ENCODE data around the gene ALDH7A1.

The ALDH7A1 gene

DNA sequence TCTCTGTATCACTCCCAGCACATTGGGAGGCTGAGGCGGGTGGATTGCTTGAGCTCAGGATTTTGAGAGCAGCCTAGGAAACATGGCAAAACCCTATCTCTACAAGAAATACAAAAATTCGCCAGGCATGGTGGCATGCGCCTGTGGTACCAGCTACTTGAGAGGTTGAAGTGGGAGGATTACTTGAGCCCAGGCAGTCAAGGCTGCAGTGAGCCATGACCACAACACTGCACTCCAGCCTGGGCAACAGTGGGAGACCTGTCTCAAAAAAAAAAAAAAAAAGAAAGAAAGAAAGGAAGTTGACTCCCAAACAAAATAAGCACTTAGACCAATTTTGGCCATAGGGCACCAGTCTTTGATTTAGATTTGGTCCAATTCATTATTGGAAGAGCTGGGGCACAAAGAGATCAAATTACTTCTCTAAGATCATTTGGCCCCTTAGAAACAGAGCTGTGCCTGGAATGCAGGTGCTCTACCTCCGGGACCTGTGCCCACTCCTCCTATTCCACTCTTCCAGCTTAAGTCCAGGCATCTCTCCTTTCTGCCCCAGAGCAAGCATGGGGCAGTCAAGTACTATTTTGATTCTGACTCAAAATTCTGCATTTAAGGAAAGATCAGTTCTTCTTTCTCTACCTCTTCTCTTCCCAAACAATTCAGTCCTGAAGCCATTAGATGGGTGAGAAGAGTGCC, 59.0 kb downstream of the ALDH7A1 start (continued):
- TF ChIP-seq GLIS3 (CRISPR knock-in tag; IDR thresholded peaks at IDR 0.05) (no peak), ZC3H10 (CRISPR knock-in tag; IDR thresholded peaks at IDR 0.05) (no peak), OSR1 (CRISPR knock-in tag; IDR thresholded peaks at IDR 0.05) (no peak), TCF4 (CRISPR knock-in tag; IDR thresholded peaks at IDR 0.05; ENCODE audit: borderline replicate concordance) (no peak)

GRCh38 chr5:126534553-126534952, 60.5 kb downstream of the ALDH7A1 start:
- no peak for ATAC-seq
- TF ChIP-seq ISL1 (CRISPR knock-in tag; IDR thresholded peaks at IDR 0.05) (no peak), ESRRG (CRISPR knock-in tag; IDR thresholded peaks at IDR 0.05) (no peak), ZC3H10 (CRISPR knock-in tag; IDR thresholded peaks at IDR 0.05) (no peak), PPARA (CRISPR knock-in tag; IDR thresholded peaks at IDR 0.05; ENCODE audit: borderline replicate concordance) (no peak), ZFP30 (CRISPR knock-in tag; IDR thresholded peaks at IDR 0.05) (no peak), RARB (CRISPR knock-in tag; IDR thresholded peaks at IDR 0.05) (no peak), CREB5 (CRISPR knock-in tag; IDR thresholded peaks at IDR 0.05; ENCODE audit: low read depth) (no peak), TOX (CRISPR knock-in tag; IDR thresholded peaks at IDR 0.05; ENCODE audit: borderline replicate concordance) (no peak), SNAI2 (CRISPR knock-in tag; IDR thresholded peaks at IDR 0.05) (no peak), BACH2 (CRISPR knock-in tag; IDR thresholded peaks at IDR 0.05; ENCODE audit: borderline replicate concordance) (no peak)
- TF ChIP-seq, protein P1, sequence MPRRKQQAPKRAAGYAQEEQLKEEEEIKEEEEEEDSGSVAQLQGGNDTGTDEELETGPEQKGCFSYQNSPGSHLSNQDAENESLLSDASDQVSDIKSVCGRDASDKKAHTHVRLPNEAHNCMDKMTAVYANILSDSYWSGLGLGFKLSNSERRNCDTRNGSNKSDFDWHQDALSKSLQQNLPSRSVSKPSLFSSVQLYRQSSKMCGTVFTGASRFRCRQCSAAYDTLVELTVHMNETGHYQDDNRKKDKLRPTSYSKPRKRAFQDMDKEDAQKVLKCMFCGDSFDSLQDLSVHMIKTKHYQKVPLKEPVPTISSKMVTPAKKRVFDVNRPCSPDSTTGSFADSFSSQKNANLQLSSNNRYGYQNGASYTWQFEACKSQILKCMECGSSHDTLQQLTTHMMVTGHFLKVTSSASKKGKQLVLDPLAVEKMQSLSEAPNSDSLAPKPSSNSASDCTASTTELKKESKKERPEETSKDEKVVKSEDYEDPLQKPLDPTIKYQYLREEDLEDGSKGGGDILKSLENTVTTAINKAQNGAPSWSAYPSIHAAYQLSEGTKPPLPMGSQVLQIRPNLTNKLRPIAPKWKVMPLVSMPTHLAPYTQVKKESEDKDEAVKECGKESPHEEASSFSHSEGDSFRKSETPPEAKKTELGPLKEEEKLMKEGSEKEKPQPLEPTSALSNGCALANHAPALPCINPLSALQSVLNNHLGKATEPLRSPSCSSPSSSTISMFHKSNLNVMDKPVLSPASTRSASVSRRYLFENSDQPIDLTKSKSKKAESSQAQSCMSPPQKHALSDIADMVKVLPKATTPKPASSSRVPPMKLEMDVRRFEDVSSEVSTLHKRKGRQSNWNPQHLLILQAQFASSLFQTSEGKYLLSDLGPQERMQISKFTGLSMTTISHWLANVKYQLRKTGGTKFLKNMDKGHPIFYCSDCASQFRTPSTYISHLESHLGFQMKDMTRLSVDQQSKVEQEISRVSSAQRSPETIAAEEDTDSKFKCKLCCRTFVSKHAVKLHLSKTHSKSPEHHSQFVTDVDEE (CRISPR knock-in tag; IDR thresholded peaks at IDR 0.05), result no peak

DNA sequence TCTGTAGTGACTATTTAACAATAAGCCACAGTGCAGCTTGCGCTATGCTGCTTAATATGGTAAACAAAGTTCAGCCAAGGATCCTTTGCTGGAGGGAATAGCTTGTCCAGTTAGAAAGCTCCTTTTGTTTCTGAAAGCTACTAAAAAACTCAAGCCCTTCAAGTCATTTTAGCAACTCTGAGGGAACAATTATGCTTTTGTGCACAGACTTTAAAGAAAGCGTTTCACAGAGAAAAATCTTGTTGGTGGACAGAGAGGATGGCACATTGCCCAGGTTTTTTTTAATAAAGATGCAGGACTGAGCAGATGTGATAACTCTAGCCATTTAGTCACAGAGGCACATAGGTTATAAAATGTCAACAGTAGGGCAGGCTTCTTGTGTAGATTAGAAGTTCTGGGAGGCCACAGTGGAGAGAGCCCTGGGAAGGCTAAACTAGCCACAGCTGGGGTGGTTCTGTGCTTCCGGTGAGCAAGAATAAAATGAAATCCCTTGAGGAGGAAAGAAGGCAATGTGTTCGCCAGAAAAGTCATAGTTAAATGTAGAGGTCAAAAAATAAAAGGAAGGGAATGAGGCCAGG, 63.4 kb downstream of the ALDH7A1 start:
- TF ChIP-seq, protein P2, sequence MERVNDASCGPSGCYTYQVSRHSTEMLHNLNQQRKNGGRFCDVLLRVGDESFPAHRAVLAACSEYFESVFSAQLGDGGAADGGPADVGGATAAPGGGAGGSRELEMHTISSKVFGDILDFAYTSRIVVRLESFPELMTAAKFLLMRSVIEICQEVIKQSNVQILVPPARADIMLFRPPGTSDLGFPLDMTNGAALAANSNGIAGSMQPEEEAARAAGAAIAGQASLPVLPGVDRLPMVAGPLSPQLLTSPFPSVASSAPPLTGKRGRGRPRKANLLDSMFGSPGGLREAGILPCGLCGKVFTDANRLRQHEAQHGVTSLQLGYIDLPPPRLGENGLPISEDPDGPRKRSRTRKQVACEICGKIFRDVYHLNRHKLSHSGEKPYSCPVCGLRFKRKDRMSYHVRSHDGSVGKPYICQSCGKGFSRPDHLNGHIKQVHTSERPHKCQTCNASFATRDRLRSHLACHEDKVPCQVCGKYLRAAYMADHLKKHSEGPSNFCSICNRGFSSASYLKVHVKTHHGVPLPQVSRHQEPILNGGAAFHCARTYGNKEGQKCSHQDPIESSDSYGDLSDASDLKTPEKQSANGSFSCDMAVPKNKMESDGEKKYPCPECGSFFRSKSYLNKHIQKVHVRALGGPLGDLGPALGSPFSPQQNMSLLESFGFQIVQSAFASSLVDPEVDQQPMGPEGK (CRISPR knock-in tag; IDR thresholded peaks at IDR 0.05; ENCODE audit: borderline replicate concordance), result no peak
- TF ChIP-seq OSR1 (CRISPR knock-in tag; IDR thresholded peaks at IDR 0.05) (no peak), CSDC2 (CRISPR knock-in tag; IDR thresholded peaks at IDR 0.05) (no peak), ARNTL (CRISPR knock-in tag; IDR thresholded peaks at IDR 0.05; ENCODE audit: borderline replicate concordance, low read depth) (no peak), TCF4 (CRISPR knock-in tag; IDR thresholded peaks at IDR 0.05; ENCODE audit: borderline replicate concordance) (no peak), ISL1 (CRISPR knock-in tag; IDR thresholded peaks at IDR 0.05) (no peak), GLIS3 (CRISPR knock-in tag; IDR thresholded peaks at IDR 0.05) (no peak), ZNF70 (CRISPR knock-in tag; IDR thresholded peaks at IDR 0.05) (no peak), ZC3H10 (CRISPR knock-in tag; IDR thresholded peaks at IDR 0.05) (no peak), RARB (CRISPR knock-in tag; IDR thresholded peaks at IDR 0.05) (no peak), POU6F1 (CRISPR knock-in tag; IDR thresholded peaks at IDR 0.05; ENCODE audit: borderline replicate concordance, low read depth) (no peak), ESRRG (CRISPR knock-in tag; IDR thresholded peaks at IDR 0.05) (no peak)
- TF ChIP-seq, protein P3, sequence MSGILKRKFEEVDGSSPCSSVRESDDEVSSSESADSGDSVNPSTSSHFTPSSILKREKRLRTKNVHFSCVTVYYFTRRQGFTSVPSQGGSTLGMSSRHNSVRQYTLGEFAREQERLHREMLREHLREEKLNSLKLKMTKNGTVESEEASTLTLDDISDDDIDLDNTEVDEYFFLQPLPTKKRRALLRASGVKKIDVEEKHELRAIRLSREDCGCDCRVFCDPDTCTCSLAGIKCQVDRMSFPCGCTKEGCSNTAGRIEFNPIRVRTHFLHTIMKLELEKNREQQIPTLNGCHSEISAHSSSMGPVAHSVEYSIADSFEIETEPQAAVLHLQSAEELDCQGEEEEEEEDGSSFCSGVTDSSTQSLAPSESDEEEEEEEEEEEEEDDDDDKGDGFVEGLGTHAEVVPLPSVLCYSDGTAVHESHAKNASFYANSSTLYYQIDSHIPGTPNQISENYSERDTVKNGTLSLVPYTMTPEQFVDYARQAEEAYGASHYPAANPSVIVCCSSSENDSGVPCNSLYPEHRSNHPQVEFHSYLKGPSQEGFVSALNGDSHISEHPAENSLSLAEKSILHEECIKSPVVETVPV (CRISPR knock-in tag; IDR thresholded peaks at IDR 0.05), result no peak

More for the DNA sequence above, 63.4 kb downstream of the ALDH7A1 start:
- peak; percentile 47 for ATAC-seq

Measured in SK-N-SH treated with all-trans-retinoic acid at 6 μM for 48 hours (cell line).